IMR-90 (cell line): Measurements from ENCODE around the gene ACY1. TPM values are rescaled to one million over a fixed set of nuclear protein-coding genes. Genes with fewer than 3 reads are reported as not detected.

ENCODE experiments used
- ATAC-seq: fragments of 200-7000 bp; cut with Tn5 transposase; 2 replicates; pipeline ENCODE4 v1.9.1; 2020; ENCODE audit warnings: low read depth, mild to moderate bottlenecking, moderate library complexity
- BruUV-seq: library from RNA; stranded (reverse); fragments of 400-500 nt; replicated peaks from 2 replicates; lab custom pipeline; 2021; lab: Mats Ljungman, UMichigan
- CTCF ChIA-PET: fragments of 300-600 bp; formaldehyde crosslinking; extraction: SDS; loops from one replicate; lab custom pipeline; 2021; ENCODE audit warnings: antibody characterized with exemption; lab: Yijun Ruan, JAX
- POLR2A ChIA-PET: fragments of 300-600 bp; sonication (Branson Sonifier 250); formaldehyde crosslinking; loops from one replicate; lab custom pipeline; 2022; ENCODE audit warnings: antibody characterized with exemption; ENCODE audit not compliant: unreplicated experiment; lab: Charles Lee
- DNase-seq: peaks from one replicate; pipeline ENCODE4 v3.0.0; 2013
- H2AFZ ChIP-seq: replicated peaks from 2 replicates; pipeline ENCODE3; 2013; ENCODE audit warnings: low read length, mild to moderate bottlenecking; ENCODE audit not compliant: poor library complexity
- H2AK5ac ChIP-seq: 2 replicates; pipeline ENCODE4 v1.6.1; 2013; ENCODE audit warnings: low read depth, low read length, inconsistent platforms
- H2AK9ac ChIP-seq: replicated peaks from 2 replicates; pipeline ENCODE3; 2013; ENCODE audit warnings: mild to moderate bottlenecking, low read depth, low read length, moderate library complexity; ENCODE audit not compliant: poor library complexity
- H2BK120ac ChIP-seq: 2 replicates; pipeline ENCODE4 v1.6.1; 2013; ENCODE audit warnings: low read depth, low read length, inconsistent platforms
- H2BK15ac ChIP-seq: 3 replicates; pipeline ENCODE4 v1.6.1; 2013; ENCODE audit warnings: low read depth, low read length, inconsistent platforms
- H2BK20ac ChIP-seq: 2 replicates; pipeline ENCODE4 v1.6.1; 2013; ENCODE audit warnings: low read depth, mild to moderate bottlenecking, inconsistent platforms, low read length, moderate library complexity
- H2BK5ac ChIP-seq: 2 replicates; pipeline ENCODE4 v1.6.1; 2013; ENCODE audit warnings: mild to moderate bottlenecking, low read depth, low read length, inconsistent platforms; ENCODE audit not compliant: poor library complexity, severe bottlenecking
- H3K14ac ChIP-seq: replicated peaks from 2 replicates; pipeline ENCODE4 v1.6.1; 2013; ENCODE audit warnings: low read depth, low read length, inconsistent platforms
- H3K18ac ChIP-seq: 2 replicates; pipeline ENCODE4 v1.6.1; 2013; ENCODE audit warnings: low read depth, low read length, control low read depth
- H3K23ac ChIP-seq: 2 replicates; pipeline ENCODE4 v1.6.1; 2013; ENCODE audit warnings: low read depth, low read length, inconsistent platforms
- H3K27ac ChIP-seq: 2 replicates; pipeline ENCODE4 v1.5.1; 2013; ENCODE audit warnings: mild to moderate bottlenecking, control low read depth, low read length; ENCODE audit not compliant: insufficient read depth
- H3K27me3 ChIP-seq: 2 replicates; pipeline ENCODE4 v1.6.1; 2013; ENCODE audit warnings: low read length; ENCODE audit not compliant: control insufficient read depth, insufficient read depth
- H3K36me3 ChIP-seq: 2 replicates; pipeline ENCODE4 v1.6.1; 2013; ENCODE audit warnings: low read length, mixed read lengths; ENCODE audit not compliant: control insufficient read depth, insufficient read depth
- H3K4ac ChIP-seq: 2 replicates; pipeline ENCODE4 v1.6.1; 2013; ENCODE audit warnings: low read depth, low read length, inconsistent platforms
- H3K4me1 ChIP-seq: 2 replicates; pipeline ENCODE4 v1.6.1; 2013; ENCODE audit warnings: low read length, mixed read lengths; ENCODE audit not compliant: control insufficient read depth, insufficient read depth
- H3K4me2 ChIP-seq: 2 replicates; pipeline ENCODE4 v1.6.1; 2013; ENCODE audit warnings: low read depth, mild to moderate bottlenecking, control low read depth, low read length, moderate library complexity
- H3K4me3 ChIP-seq: 2 replicates; pipeline ENCODE4 v1.5.1; 2013; ENCODE audit warnings: low read depth, mild to moderate bottlenecking, control low read depth, low read length, moderate library complexity; ENCODE audit not compliant: insufficient read depth
- H3K56ac ChIP-seq: 2 replicates; pipeline ENCODE4 v1.6.1; 2013; ENCODE audit warnings: low read length, inconsistent platforms; ENCODE audit not compliant: insufficient read depth; ENCODE audit errors: extremely low read depth
- H3K79me1 ChIP-seq, 2 experiments: 2 replicates each; pipeline ENCODE4 v1.6.1; 2013; ENCODE audit warnings: low read length in 2 of 2, inconsistent platforms in 1 of 2, low read depth in 1 of 2
- H3K9ac ChIP-seq: 2 replicates; pipeline ENCODE4 v1.6.1; 2013; ENCODE audit warnings: low read depth, low read length, control low read depth
- H3K9me1 ChIP-seq: 2 replicates; pipeline ENCODE4 v1.6.1; 2013; ENCODE audit warnings: low read length, inconsistent platforms; ENCODE audit not compliant: insufficient read depth
- H3K9me3 ChIP-seq: 2 replicates; pipeline ENCODE4 v1.6.1; 2013; ENCODE audit warnings: low read length; ENCODE audit not compliant: control insufficient read depth, insufficient read depth
- H4K20me1 ChIP-seq: 2 replicates; pipeline ENCODE4 v1.6.1; 2013; ENCODE audit warnings: low read length, inconsistent platforms; ENCODE audit not compliant: insufficient read depth
- H4K5ac ChIP-seq: 2 replicates; pipeline ENCODE4 v1.6.1; 2013; ENCODE audit warnings: mild to moderate bottlenecking, low read depth, low read length, control low read depth
- H4K8ac ChIP-seq, 2 experiments: 2 replicates each; pipeline ENCODE4 v1.6.1; 2013; ENCODE audit warnings: low read depth in 2 of 2, low read length in 2 of 2, control low read depth in 1 of 2, inconsistent platforms in 1 of 2
- H4K91ac ChIP-seq: 2 replicates; pipeline ENCODE4 v1.6.1; 2013; ENCODE audit warnings: low read depth, low read length, inconsistent platforms; ENCODE audit not compliant: insufficient read depth
- FOS ChIP-seq: fragments of 150-350 bp; IDR thresholded peaks from 2 replicates; pipeline ENCODE4 v1.6.1; 2016; ENCODE audit warnings: low read depth, low read length
- NFE2L2 ChIP-seq: fragments of 150-350 bp; IDR thresholded peaks from 2 replicates; pipeline ENCODE4 v1.6.1; 2016; ENCODE audit warnings: low read depth, mild to moderate bottlenecking, low read length
- WGBS, 2 experiments: methylation state at CpG; one replicate each; pipeline versions ENCODE4 v1.1.5 to v1.1.7; 2013; ENCODE audit warnings: missing lambda C conversion rate in 2 of 2; ENCODE audit not compliant: insufficient read length in 1 of 2; ENCODE audit errors: extremely low coverage in 2 of 2; 5-methylcytosine and 5-hydroxymethylcytosine counted together
- dilution Hi-C: fragments of 300-500 bp; cut with HindIII; formaldehyde crosslinking; loops from one replicate; pipeline ENCODE4 v1.14.3; 2018; ENCODE audit warnings: low sequenced_read_pairs; ENCODE audit not compliant: unreplicated experiment
- in situ Hi-C: fragments of 300-500 bp; cut with MboI; formaldehyde crosslinking; loops from 3 replicates; pipeline ENCODE4 v1.14.3; 2019; ENCODE audit warnings: low sequenced_read_pairs, inconsistent platforms, mixed read lengths
- intact Hi-C: fragments of 100-400 bp; cut with micrococcal nuclease; formaldehyde crosslinking; loops from 2 replicates; pipeline ENCODE4 v1.10.0; 2022
- polyA plus RNA-seq, 3 experiments: library from polyadenylated mRNA; depleted of rRNA; stranded (reverse); fragments of >200 nt; gene quantifications; 2 replicates each; pipeline ENCODE4 v1.2.3, GENCODE V29; 2012; ENCODE audit warnings: low replicate concordance in 1 of 3
- total RNA-seq: library from RNA; depleted of rRNA; stranded (reverse); fragments of >200 nt; gene quantifications from 2 replicates; pipeline ENCODE4 v1.2.3, GENCODE V29; 2012
- TF ChIP-seq, protein P1 (sequence below): fragments of 150-350 bp; IDR thresholded peaks from 2 replicates; pipeline ENCODE4 v1.6.1; 2016; ENCODE audit warnings: low read depth, mild to moderate bottlenecking, low read length, moderate library complexity, borderline replicate concordance

Gene ACY1
- total and polyA plus RNA-seq, 2 of the 4 experiments (the other 2 are of a cell fraction), result 22.0 to 47.1 TPM

DNA sequence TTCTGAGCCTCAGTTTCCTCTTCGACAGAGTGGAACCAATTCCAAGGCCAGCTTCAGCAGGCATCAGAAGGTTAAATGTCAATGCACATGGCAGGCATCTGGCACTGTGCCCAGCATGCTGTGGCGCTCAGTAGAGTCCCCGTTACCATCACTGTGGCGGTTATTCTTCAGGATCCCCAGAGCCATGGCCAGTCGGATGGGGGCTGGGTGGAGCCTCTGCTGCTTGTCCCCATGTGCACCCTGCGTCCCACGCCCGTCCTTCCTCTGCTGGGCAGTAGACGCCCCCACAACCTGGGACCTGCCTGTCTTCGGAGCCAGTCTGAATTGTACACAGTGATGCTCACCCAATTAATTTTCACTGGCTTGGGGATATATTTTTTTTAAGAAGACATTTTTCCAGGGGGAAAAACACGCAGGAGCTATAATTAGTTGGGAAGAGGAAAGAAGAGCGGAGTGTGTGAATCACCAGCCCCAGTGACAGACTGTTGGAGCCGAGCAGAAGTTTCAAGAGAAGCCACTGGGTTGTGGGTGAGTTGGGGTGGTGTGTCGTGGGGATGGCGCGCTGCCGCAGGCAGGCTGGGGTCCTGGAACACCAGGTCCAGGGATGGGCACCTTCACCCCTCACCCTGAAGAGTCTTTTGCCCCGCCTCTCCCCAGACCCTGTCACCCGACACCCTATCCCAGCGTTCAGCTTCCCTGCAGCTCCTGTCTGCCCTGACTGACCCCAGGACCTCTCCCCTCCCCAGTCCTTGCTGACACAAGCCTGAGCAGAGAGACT lies 39.2 kb downstream of the ACY1 start (continued):
- TF ChIP-seq, protein P1, sequence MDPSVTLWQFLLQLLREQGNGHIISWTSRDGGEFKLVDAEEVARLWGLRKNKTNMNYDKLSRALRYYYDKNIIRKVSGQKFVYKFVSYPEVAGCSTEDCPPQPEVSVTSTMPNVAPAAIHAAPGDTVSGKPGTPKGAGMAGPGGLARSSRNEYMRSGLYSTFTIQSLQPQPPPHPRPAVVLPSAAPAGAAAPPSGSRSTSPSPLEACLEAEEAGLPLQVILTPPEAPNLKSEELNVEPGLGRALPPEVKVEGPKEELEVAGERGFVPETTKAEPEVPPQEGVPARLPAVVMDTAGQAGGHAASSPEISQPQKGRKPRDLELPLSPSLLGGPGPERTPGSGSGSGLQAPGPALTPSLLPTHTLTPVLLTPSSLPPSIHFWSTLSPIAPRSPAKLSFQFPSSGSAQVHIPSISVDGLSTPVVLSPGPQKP, result no peak

DNA sequence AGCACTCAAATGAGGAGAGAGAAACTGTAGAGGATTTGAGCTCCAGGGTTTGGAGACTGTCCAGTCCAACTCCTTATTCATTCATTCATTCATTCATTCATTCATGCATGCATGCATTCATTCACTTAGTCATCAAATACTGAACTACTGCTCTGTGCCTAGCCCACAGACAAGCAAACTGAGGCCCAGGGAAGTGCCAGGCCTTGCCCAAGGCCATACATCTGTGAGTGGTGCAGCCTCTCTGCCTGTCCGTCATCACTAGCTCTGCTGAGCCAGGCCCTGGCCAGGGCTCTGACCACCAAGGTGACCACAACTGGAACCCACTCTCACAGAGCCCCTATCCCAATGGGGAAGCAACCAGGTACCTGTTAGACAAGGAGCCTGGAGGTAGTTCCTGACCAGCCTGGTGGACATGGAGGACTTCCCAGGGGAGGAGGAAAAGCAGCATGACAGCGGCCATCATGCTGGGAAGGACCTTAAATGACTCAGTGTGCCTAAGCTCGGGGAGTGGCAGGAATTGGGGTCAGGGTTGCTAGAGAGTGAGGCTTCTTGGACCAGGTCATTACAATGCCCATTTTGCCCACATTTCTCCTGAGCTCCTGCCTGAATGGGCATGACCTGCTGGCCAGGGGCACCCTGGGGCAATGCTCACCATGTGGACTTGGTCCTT lies 39.9 kb downstream of the ACY1 start:
- in situ Hi-C loops (no loop called here), intact Hi-C loops (no loop called here), dilution Hi-C loops (no loop called here)
- peak overlapping the region; percentile 70 for H2AK5ac ChIP-seq
- ChIA-PET POLR2A (no interaction called here), CTCF (interaction anchor here (1.0 kb wide), 1 partner anchor 30 kb away, joined by 3 read pairs; no protein-coding TSS in a partner anchor)
- 100% methylated on average over 1 of the region's 3 CpGs; no CpG with 5 or more reads in 1 of the 2 experiments for WGBS, 2 experiments
- H4K8ac ChIP-seq, result no peak overlapping the region; a peak in 1 of 4 replicates
- H2BK20ac ChIP-seq, result no peak overlapping the region
- no peak for ATAC-seq
- H3K23ac ChIP-seq, result no peak overlapping the region
- H3K36me3 ChIP-seq, result no peaks in the 10 kb centered on the region
- no peaks in the 10 kb centered on the region for H3K9me3 ChIP-seq
- no peak overlapping the region for H2BK5ac ChIP-seq
- H3K9ac ChIP-seq, result no peak overlapping the region
- no peak overlapping the region for H3K56ac ChIP-seq
- no peak overlapping the region for H2AFZ ChIP-seq
- H3K9me1 ChIP-seq, result 0 out of 2 replicates have a peak, but pooled peaks cover 14% of the 10 kb centered on the region
- BruUV-seq, result no TSS peak
- no peak overlapping the region for H3K4ac ChIP-seq
- H4K91ac ChIP-seq, result no peak overlapping the region
- no peak overlapping the region for H2AK9ac ChIP-seq
- peaks cover 10% of the 10 kb centered on the region for H3K4me1 ChIP-seq
- no peak overlapping the region for H3K14ac ChIP-seq
- no peak overlapping the region for H3K18ac ChIP-seq
- H3K79me1 ChIP-seq, result no peaks in the 10 kb centered on the region
- no peak for DNase-seq
- H3K27ac ChIP-seq, result no peak overlapping the region
- 0 out of 3 replicates have a peak overlapping the region, but pooled peaks have one; percentile 43 for H2BK15ac ChIP-seq
- no peaks in the 10 kb centered on the region for H3K27me3 ChIP-seq
- H4K20me1 ChIP-seq, result no peaks in the 10 kb centered on the region
- H2BK120ac ChIP-seq, result no peak overlapping the region
- H3K4me2 ChIP-seq, result no peak overlapping the region
- no peak for TF ChIP-seq FOS
- TF ChIP-seq NFE2L2, result no peak
- no peak overlapping the region for H4K5ac ChIP-seq
- H3K4me3 ChIP-seq, result no peak overlapping the region
